SU-DHL-6 (cell line): ENCODE data around the gene SYNGR4.
"Not testable (repeated sequence)": the region's sequence is repeated elsewhere in the genome, so short reads cannot be mapped to it uniquely, and the experiment has no call there.

Source experiments
- H2AFZ ChIP-seq: fragments of 200-600 bp; sonication (generic); 2 replicates; pipeline ENCODE4 v1.6.1; 2014; ENCODE audit warnings: low read depth, mild to moderate bottlenecking, moderate library complexity, mixed read lengths, antibody characterized with exemption, low read length; ENCODE audit not compliant: severe bottlenecking
- H3F3A ChIP-seq: fragments of 200-600 bp; shearing (Covaris generic); 2 replicates; pipeline ENCODE4 v1.6.0; 2016; ENCODE audit warnings: antibody characterized with exemption, mild to moderate bottlenecking; ENCODE audit not compliant: insufficient read depth
- H3K27ac ChIP-seq: fragments of 200-600 bp; sonication (generic); 2 replicates; pipeline ENCODE4 v1.5.1; 2016; ENCODE audit warnings: low read depth, mild to moderate bottlenecking, low read length, moderate library complexity, mixed read lengths
- H3K27me3 ChIP-seq: fragments of 200-600 bp; sonication (generic), shearing (Covaris generic); 2 replicates; pipeline ENCODE4 v1.6.0; 2014; ENCODE audit warnings: mild to moderate bottlenecking, low read length
- H3K36me3 ChIP-seq: fragments of 200-600 bp; sonication (generic); 2 replicates; pipeline ENCODE4 v1.6.1; 2014; ENCODE audit warnings: mild to moderate bottlenecking, low read length, mixed read lengths
- H3K4me2 ChIP-seq: fragments of 300-600, 200-600 bp; shearing (Covaris generic), sonication (generic); 2 replicates; pipeline ENCODE4 v1.6.0; 2014; ENCODE audit warnings: low read length, low read depth, mild to moderate bottlenecking; ENCODE audit not compliant: poor library complexity, severe bottlenecking
- H3K4me3 ChIP-seq: fragments of 200-600 bp; sonication (generic); 2 replicates; pipeline ENCODE4 v1.5.1; 2014; ENCODE audit warnings: antibody characterized with exemption, low read length, mild to moderate bottlenecking, mixed read lengths; ENCODE audit not compliant: insufficient read depth, poor library complexity, severe bottlenecking
- H3K79me2 ChIP-seq: fragments of 200-600 bp; sonication (generic); 2 replicates; pipeline ENCODE4 v1.6.1; 2014; ENCODE audit warnings: mild to moderate bottlenecking, low read length, moderate library complexity; ENCODE audit not compliant: insufficient read depth
- H3K9ac ChIP-seq: fragments of 200-600 bp; sonication (generic); 2 replicates; pipeline ENCODE4 v1.7.0; 2014; ENCODE audit warnings: mild to moderate bottlenecking, low read length
- H3K9me2 ChIP-seq: fragments of 200-600 bp; sonication (generic); replicated peaks from 2 replicates; pipeline ENCODE4 v1.6.1; 2014; ENCODE audit warnings: low read length; ENCODE audit not compliant: insufficient read depth
- H3K9me3 ChIP-seq: fragments of 200-600 bp; sonication (generic); 2 replicates; pipeline ENCODE4 v1.6.1; 2014; ENCODE audit warnings: low read length, mixed read lengths; ENCODE audit not compliant: insufficient read depth
- H4K20me1 ChIP-seq: fragments of 200-600 bp; sonication (generic); 2 replicates; pipeline ENCODE4 v1.6.1; 2014; ENCODE audit warnings: low read depth, mild to moderate bottlenecking, antibody characterized with exemption, low read length, moderate library complexity, mixed read lengths
- CTCF ChIP-seq: fragments of 200-600 bp; sonication (generic); IDR thresholded peaks from one replicate; pipeline ENCODE4 v1.5.1; 2017; ENCODE audit warnings: antibody characterized with exemption, mild to moderate bottlenecking, low read length, moderate library complexity; ENCODE audit not compliant: insufficient read depth, poor library complexity, severe bottlenecking
- EZH2phosphoT487 ChIP-seq: fragments of 200-600 bp; sonication (generic), shearing (Covaris generic); conservative IDR thresholded peaks from 2 replicates; pipeline ENCODE4 v1.6.1; 2018; ENCODE audit warnings: mild to moderate bottlenecking, antibody characterized with exemption, low read length, moderate library complexity, mixed read lengths

Gene SYNGR4

GRCh38 chr19:48371367-48371766, 7.2 kb downstream of the SYNGR4 start:
- Histone ChIP-seq H3K4me2 (no peak overlapping the region), H3K9me3 (no peaks in the 10 kb centered on the region)

DNA sequence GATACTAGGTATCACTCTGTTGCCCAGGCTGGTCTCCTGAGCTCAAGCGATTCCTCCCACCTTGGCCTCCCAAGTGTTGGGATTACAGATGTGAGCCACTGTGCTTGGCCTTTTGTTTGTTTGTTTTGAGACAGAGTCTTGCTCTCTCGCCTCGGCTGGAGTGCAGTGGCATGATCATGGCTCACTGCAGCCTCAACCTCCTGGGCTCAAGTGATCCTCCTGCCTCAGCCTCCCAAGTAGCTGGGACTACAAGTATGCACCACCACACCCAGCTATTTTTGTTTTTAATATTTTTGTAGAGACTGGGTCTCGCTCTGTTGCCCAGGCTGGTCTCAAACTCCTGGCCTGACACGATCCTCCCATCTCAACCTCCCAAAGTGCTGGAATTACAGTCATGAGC, 7.6 kb downstream of the SYNGR4 start:
- not testable (repeated sequence) for H3K27ac ChIP-seq, H3K79me2 ChIP-seq, H3K9ac ChIP-seq, H3K9me3 ChIP-seq, H2AFZ ChIP-seq, H3K9me2 ChIP-seq, H4K20me1 ChIP-seq, H3K4me3 ChIP-seq, H3K27me3 ChIP-seq, H3K4me2 ChIP-seq, H3F3A ChIP-seq, H3K36me3 ChIP-seq

More at GRCh38 chr19:48371367-48371766, 7.2 kb downstream of the SYNGR4 start:
- Histone ChIP-seq H3K4me3 (no peak overlapping the region), H2AFZ (no peak overlapping the region), H3K9me2 (no peaks in the 10 kb centered on the region), H3K79me2 (no peaks in the 10 kb centered on the region), H3K36me3 (no peaks in the 10 kb centered on the region), H3K27me3 (no peaks in the 10 kb centered on the region), H3K27ac (no peak overlapping the region), H3K9ac (no peak overlapping the region), H3F3A (no peaks in the 10 kb centered on the region), H4K20me1 (no peaks in the 10 kb centered on the region)
- TF ChIP-seq CTCF (no peak), EZH2phosphoT487 (no peak)

GRCh38 chr19:48372904-48373303, 8.7 kb downstream of the SYNGR4 start:
- TF ChIP-seq CTCF (no peak), EZH2phosphoT487 (no peak)
- Histone ChIP-seq H4K20me1 (no peaks in the 10 kb centered on the region), H3K79me2 (no peaks in the 10 kb centered on the region), H3K4me3 (no peak overlapping the region), H3K27me3 (no peaks in the 10 kb centered on the region), H3K36me3 (no peaks in the 10 kb centered on the region), H2AFZ (no peak overlapping the region), H3K27ac (no peak overlapping the region), H3K9ac (no peak overlapping the region), H3F3A (no peaks in the 10 kb centered on the region), H3K9me3 (no peaks in the 10 kb centered on the region), H3K4me2 (no peak overlapping the region), H3K9me2 (no peaks in the 10 kb centered on the region)

- TF ChIP-seq CTCF = no peak
- no peak for TF ChIP-seq EZH2phosphoT487
- Histone ChIP-seq H3K9me3 (no peaks in the 10 kb centered on the region), H3K4me2 (no peak overlapping the region), H2AFZ (no peak overlapping the region), H3K27ac (no peak overlapping the region), H3K9me2 (no peaks in the 10 kb centered on the region), H3K4me3 (no peak overlapping the region), H3F3A (no peaks in the 10 kb centered on the region), H3K9ac (no peak overlapping the region), H3K79me2 (no peaks in the 10 kb centered on the region), H3K36me3 (no peaks in the 10 kb centered on the region), H3K27me3 (no peaks in the 10 kb centered on the region), H4K20me1 (no peaks in the 10 kb centered on the region)
Observed at GRCh38 chr19:48373567-48373966, 9.4 kb downstream of the SYNGR4 start.
